MG63 (cell line): ENCODE results near the gene MYOZ1. TPM values are rescaled to one million over a fixed set of nuclear protein-coding genes. Genes with fewer than 3 reads are reported as not detected.
A peak's percentile ranks its signal among the peaks of the same experiment; 100 is the strongest.

ENCODE experiments used
- DNase-seq: peaks from one replicate; pipeline ENCODE4 v3.0.0-alpha.2; 2020
- H3K27me3 ChIP-seq: fragments of 250-450 bp; sonication (Bioruptor Pico); 2 replicates; pipeline ENCODE4 v1.5.1; 2020; ENCODE audit warnings: mild to moderate bottlenecking, moderate library complexity
- H3K36me3 ChIP-seq: fragments of 250-450 bp; sonication (Bioruptor Pico); 2 replicates; pipeline ENCODE4 v1.5.1; 2020; ENCODE audit warnings: mild to moderate bottlenecking, moderate library complexity
- H3K4me3 ChIP-seq: fragments of 250-450 bp; sonication (Bioruptor Pico); 2 replicates; pipeline ENCODE4 v1.5.1; 2020; ENCODE audit warnings: mild to moderate bottlenecking, moderate library complexity
- H3K9me3 ChIP-seq: fragments of 250-450 bp; sonication (Bioruptor Pico); 2 replicates; pipeline ENCODE4 v1.5.1; 2020; ENCODE audit warnings: mild to moderate bottlenecking, moderate library complexity
- total RNA-seq: library from RNA; depleted of rRNA; stranded (reverse); fragments of >200 nt; shearing (Covaris generic); gene quantifications from 2 replicates; pipeline ENCODE4 v1.2.3, GENCODE V29; 2014; ENCODE audit warnings: low replicate concordance

MYOZ1 gene
- total RNA-seq, 1 experiment from 2014 or later: not detected

DNA sequence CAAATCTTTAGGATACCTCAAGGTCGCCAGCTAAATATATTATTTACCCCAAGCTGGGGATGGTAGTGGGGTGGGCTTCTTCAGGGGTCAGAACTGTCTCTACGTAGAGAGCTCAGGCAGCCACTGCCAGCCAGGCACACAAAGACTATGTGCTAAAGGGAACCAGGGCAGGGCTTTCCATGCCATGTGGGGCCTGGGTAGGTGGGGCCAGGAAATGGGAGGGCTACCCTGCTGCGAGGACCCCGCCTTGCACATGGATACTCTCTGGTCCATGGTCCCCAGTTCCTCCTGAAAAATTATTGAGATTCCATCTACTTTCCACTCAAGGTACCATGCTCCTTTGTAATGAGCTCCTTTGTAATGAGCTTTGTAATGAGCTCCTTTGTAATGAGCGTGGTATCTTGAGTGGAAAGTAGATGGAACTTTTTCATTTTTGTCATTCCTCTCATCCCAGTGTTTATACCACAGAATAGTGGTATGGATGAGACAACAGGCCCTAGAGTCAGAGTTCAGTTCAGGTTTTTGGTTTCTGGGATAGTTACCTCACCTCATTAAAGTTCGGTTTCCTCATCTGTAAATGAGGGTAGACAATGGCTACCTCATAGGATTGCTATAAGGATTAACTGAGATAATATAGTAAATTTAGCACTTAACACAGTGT lies 8.7 kb upstream of the MYOZ1 start:
- Histone ChIP-seq H3K36me3 (no peaks in the 10 kb centered on the region), H3K9me3 (no peaks in the 10 kb centered on the region), H3K27me3 (no peaks in the 10 kb centered on the region), H3K4me3 (no peak overlapping the region)
- no peak for DNase-seq

DNA sequence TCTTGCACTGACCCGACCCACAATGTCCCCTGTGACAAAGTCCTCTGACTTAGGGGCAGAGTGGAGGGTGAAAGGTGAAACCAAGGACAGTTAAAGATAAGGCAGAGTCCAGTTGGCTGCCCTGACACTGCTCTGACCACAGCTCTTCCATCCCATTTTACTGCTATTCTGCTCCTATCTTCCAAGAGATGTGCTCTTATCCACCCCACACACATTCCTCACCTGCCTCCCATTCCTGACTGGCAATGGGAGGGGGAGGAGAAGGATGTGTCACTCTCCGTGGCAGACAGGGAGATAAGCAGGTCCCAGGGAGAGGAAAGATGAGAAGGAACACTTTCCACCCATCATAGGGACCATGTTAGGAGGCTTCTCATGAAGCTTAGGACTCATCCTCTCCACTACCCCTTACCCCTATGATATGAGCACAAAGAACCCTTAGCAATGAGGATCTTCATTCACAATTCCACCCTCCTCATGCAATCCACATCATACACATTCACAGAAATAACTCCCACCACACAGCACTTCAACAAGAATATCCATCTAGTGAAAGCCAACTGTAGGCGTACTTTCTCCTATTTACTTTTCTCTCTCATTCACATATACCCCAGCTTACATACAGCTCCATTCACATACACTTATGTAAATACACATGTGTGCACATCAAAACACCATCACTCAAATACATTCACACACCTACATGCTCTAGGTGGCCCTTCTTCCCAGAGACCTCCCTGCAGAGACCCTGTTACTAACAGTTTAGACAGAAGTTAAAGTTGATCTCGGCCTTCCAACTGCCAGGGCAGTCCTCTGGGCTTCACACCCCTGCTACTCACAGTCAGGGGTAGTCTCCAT lies 7.9 kb upstream of the MYOZ1 start:
- Histone ChIP-seq H3K36me3 (no peaks in the 10 kb centered on the region), H3K27me3 (no peaks in the 10 kb centered on the region), H3K4me3 (no peak overlapping the region), H3K9me3 (no peaks in the 10 kb centered on the region)
- DNase-seq: no peak

GRCh38 chr10:73647875-73648651 lies 6.8 kb upstream of the MYOZ1 start:
- Histone ChIP-seq H3K27me3 (no peaks in the 10 kb centered on the region), H3K36me3 (no peaks in the 10 kb centered on the region), H3K9me3 (no peaks in the 10 kb centered on the region), H3K4me3 (no peak overlapping the region)
- no peak for DNase-seq

DNA sequence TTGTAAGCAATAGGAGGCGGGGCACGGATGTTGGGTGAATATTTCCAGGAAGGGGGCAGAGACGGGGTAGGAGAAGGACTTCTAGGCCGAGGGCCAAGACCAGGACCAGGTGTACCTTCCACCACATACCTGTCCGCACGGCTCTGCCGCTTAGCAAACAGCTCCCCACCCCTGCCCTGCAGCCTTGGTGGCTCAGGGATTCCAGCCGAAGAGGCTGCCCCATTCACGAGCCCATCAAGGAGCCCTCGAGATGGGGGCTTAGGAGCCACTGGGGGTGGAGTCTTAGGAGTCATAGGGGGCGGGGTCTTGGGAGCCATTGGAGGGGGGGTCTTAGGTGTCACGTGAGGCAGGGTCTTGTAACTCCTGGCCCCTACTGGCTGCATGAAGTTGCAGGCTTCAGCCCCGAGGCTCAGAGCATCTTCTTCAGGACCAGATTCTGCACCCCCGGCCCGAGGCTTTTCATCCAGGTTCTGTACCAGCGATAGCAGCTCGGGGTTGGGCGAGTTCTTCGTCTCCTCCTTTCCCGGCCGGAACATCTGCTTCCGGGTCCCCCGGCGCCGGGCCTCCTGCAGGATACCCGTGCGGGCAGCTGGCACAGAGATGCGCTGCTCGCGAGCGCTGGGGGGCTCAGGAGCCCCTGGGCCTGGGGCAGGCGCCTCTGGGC lies 6.1 kb upstream of the MYOZ1 start:
- no peak overlapping the region for H3K4me3 ChIP-seq
- no peak for DNase-seq
- H3K36me3 ChIP-seq: no peaks in the 10 kb centered on the region
- no peaks in the 10 kb centered on the region for H3K9me3 ChIP-seq
- no peaks in the 10 kb centered on the region for H3K27me3 ChIP-seq

DNA sequence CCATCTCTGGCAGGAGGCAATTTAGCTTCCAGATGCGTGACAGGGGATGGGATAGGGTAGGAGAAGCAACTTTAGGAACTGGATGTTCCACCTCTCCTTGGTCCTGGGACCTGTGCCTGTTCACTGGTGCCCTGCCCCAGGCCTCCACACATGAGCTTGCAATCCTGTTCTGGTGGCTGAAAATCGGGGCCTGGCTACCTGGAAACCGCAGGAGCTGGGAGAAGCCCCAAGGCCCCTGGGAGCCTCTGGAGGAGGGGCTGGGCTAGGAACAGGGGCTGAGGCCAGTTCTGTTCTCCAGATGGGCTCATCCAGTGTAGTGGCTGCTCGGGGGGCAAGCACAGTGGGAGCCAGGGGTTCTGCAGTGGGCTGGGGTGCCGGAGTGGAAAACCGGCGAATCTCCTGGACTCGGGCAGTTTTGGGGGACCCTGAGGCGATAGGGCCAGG lies 5.3 kb upstream of the MYOZ1 start:
- H3K4me3 ChIP-seq: no peak overlapping the region
- DNase-seq: no peak
- no peaks in the 10 kb centered on the region for H3K27me3 ChIP-seq
- H3K9me3 ChIP-seq: no peaks in the 10 kb centered on the region
- no peaks in the 10 kb centered on the region for H3K36me3 ChIP-seq

DNA sequence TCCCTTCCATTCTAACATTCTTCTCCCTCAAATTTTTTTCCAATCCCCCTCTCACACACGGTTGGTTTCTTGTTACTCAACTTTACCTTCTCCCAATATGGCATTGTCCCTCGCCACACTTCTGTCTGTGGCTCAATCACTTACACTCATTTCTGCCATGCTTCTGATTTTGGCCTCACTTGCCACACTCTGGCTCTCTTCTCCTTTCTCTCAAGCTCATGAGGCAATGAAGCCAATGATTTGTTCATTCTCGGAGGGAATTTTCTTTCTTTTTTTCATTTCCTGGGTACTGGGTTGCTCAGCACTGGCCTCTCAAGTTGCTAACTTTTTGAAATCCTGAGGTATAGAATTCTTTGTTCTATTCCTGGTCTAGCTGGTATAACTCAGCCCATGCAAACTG lies 4.0 kb upstream of the MYOZ1 start:
- Histone ChIP-seq H3K4me3 (no peak overlapping the region), H3K36me3 (no peaks in the 10 kb centered on the region), H3K9me3 (no peaks in the 10 kb centered on the region), H3K27me3 (no peaks in the 10 kb centered on the region)
- DNase-seq: no peak

DNA sequence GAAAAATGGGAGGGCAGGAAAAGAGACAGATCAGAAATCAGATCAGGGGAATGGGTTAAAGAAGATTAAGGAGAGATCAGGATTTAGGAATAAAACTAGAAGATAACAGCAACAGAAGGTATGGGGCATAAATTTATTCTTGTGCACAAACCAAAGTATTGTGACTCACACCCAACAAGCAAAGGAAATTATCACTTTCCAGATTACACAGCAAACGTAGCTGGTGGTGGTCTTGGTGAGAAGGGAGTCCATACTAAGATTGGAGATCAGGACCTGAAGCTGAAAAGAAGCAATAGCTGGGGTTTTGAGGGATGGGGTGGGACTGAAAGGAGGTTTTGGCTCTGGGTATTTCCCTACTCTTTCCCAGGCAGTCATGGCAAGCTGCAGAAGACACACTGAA lies 3.5 kb upstream of the MYOZ1 start:
- Histone ChIP-seq H3K9me3 (no peaks in the 10 kb centered on the region), H3K27me3 (no peaks in the 10 kb centered on the region), H3K36me3 (no peaks in the 10 kb centered on the region), H3K4me3 (no peak overlapping the region)
- no peak for DNase-seq

GRCh38 chr10:73644015-73644743 lies 2.9 kb upstream of the MYOZ1 start:
- H3K9me3 ChIP-seq: no peaks in the 10 kb centered on the region
- no peaks in the 10 kb centered on the region for H3K27me3 ChIP-seq
- DNase-seq: peak; percentile 27
- no peak overlapping the region for H3K4me3 ChIP-seq
- no peaks in the 10 kb centered on the region for H3K36me3 ChIP-seq

DNA sequence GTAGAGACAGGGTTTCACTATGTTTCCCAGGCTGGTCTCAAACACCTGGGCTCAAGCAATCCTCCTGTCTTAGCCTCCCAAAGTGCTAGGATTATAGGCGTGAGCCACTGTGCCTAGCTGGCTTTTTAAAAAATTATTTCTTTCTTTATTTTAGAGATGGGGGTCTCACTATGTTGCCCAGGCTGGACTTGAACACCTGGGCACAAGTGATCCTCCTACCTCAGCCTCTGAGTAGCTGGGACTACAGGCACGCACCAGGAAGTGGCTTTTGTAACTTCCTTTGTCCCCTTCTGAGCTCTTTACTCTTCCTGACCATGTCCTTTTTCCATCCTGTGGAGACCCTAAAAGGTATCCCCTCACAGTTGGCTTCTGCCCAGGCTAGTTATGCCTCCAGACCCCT lies 2.1 kb upstream of the MYOZ1 start:
- Histone ChIP-seq H3K27me3 (no peaks in the 10 kb centered on the region), H3K4me3 (no peak overlapping the region), H3K9me3 (no peaks in the 10 kb centered on the region), H3K36me3 (no peaks in the 10 kb centered on the region)
- DNase-seq: no peak

GRCh38 chr10:73639286-73639685 lies 2.0 kb downstream of the MYOZ1 start:
- H3K9me3 ChIP-seq: no peaks in the 10 kb centered on the region
- DNase-seq: no peak
- H3K36me3 ChIP-seq: no peaks in the 10 kb centered on the region
- no peaks in the 10 kb centered on the region for H3K27me3 ChIP-seq
- H3K4me3 ChIP-seq: no peak overlapping the region

DNA sequence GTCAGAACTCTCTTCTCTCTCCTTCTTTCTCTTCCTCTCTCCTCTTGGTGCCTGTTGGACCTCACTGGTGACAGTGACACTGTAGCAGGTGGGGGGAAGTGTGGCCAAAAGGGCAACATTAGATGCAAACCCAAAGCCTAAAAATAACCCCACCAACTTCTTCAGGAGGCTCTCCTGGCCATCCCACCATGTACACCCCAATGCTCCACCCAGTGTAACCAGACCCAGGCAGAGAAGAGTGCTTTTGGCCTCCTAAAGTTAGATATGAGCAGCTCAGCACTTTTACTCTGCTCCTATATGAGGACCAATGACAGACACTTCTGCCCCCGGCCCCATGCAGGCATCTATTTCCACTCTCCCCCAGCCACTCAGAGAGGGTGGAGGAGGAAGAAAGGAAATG lies 5.5 kb downstream of the MYOZ1 start:
- H3K4me3 ChIP-seq: no peak overlapping the region
- H3K9me3 ChIP-seq: no peaks in the 10 kb centered on the region
- no peaks in the 10 kb centered on the region for H3K36me3 ChIP-seq
- H3K27me3 ChIP-seq: no peaks in the 10 kb centered on the region
- DNase-seq: no peak

GRCh38 chr10:73634421-73634820 lies 6.9 kb downstream of the MYOZ1 start:
- Histone ChIP-seq H3K9me3 (no peaks in the 10 kb centered on the region), H3K4me3 (no peak overlapping the region), H3K27me3 (no peaks in the 10 kb centered on the region), H3K36me3 (no peaks in the 10 kb centered on the region)
- peak; percentile 44 for DNase-seq

GRCh38 chr10:73629165-73629564 lies 12.1 kb downstream of the MYOZ1 start:
- Histone ChIP-seq H3K4me3 (no peak overlapping the region), H3K27me3 (no peaks in the 10 kb centered on the region), H3K36me3 (no peaks in the 10 kb centered on the region), H3K9me3 (no peaks in the 10 kb centered on the region)
- DNase-seq: no peak

DNA sequence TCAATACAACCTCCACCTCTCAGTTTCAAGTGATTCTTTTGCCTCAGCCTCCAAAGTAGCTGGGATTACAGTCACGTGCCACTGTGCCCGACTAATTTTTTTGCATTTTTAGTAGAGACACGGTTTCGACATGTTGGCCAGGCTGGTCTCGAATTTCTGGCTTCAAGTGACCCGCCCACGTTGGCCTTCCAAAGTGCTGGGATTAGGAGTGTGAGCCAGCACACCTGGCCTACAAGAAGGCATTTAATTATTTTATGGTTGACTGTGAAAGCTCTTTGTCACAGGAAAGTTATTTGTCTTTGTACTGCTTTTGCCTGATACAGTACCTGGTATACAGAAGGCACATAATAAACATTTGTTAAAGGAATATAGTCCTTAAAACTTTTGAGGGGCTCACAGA lies 12.9 kb downstream of the MYOZ1 start:
- no peaks in the 10 kb centered on the region for H3K36me3 ChIP-seq
- no peak overlapping the region for H3K4me3 ChIP-seq
- H3K9me3 ChIP-seq: no peaks in the 10 kb centered on the region
- no peaks in the 10 kb centered on the region for H3K27me3 ChIP-seq
- no peak for DNase-seq

- Histone ChIP-seq H3K36me3 (no peaks in the 10 kb centered on the region), H3K27me3 (no peaks in the 10 kb centered on the region), H3K4me3 (no peak overlapping the region), H3K9me3 (no peaks in the 10 kb centered on the region)
- DNase-seq: no peak
Measured at GRCh38 chr10:73627300-73627699, 14.0 kb downstream of the MYOZ1 start.
